ENCODE measurements around the gene PTGER4.
"Not testable (repeated sequence)": the region's sequence is repeated elsewhere in the genome, so short reads cannot be mapped to it uniquely, and the experiment has no call there.

DNA sequence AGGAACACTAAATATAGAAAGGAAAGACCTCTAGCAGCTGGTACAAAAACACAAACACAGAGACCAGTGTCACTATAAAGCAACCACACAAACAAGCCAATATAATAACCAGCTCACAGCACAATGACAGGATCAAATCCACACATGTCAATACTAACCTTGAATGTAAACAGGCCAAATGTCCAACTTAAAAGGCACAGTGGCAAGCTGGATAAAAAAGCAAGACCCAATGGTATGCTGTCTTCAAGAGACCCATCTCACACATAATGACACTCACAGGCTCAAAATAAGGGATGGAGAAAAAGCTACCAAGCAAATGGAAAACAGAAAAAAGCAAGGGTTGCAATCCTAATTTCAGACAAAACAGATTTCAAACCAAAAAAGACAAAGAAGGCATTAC is 22.3 kb downstream of the PTGER4 start:
- TF ChIP-seq EZH2phosphoT487 (IDR thresholded peaks at IDR 0.05; ENCODE audit: insufficient read depth, low read depth); EZH2 (IDR thresholded peaks at IDR 0.05; ENCODE audit: insufficient read depth, poor library complexity, severe bottlenecking): not testable (repeated sequence)
